Upper lobe of left lung (tissue), 6 donors: ENCODE results near the gene S100A1. TPM values are rescaled to one million over a fixed set of nuclear protein-coding genes. Genes with fewer than 3 reads are reported as not detected.

Experiments used
- ATAC-seq, 2 donors: fragments of 200-7000 bp; cut with Tn5 transposase; one replicate each; pipeline ENCODE4 v1.9.1; 2022; ENCODE audit warnings: mild to moderate bottlenecking in 2 of 2, moderate library complexity in 2 of 2; ENCODE audit not compliant: low FRiP score in 2 of 2
- DNase-seq, 2 donors: peaks; one replicate each; pipeline ENCODE4 v3.0.0-alpha.2; 2019 to 2020
- H3K27ac ChIP-seq, 4 donors: fragments of 200-600 bp; sonication (generic); one replicate each; pipeline ENCODE4 v1.5.1; 2016 to 2019
- H3K27me3 ChIP-seq, 4 donors: fragments of 200-600 bp; sonication (generic); one replicate each; pipeline ENCODE4 v1.5.1; 2017 to 2019
- H3K36me3 ChIP-seq, 4 donors: fragments of 200-600 bp; sonication (generic); one replicate each; pipeline ENCODE4 v1.5.1; 2016 to 2019
- H3K4me1 ChIP-seq, 4 donors: fragments of 200-600 bp; sonication (generic); one replicate each; pipeline ENCODE4 v1.5.1; 2018 to 2019
- H3K4me3 ChIP-seq, 4 donors: fragments of 200-600 bp; sonication (generic); one replicate each; pipeline ENCODE4 v1.5.1; 2017 to 2019; ENCODE audit warnings: mild to moderate bottlenecking in 2 of 4, moderate library complexity in 1 of 4
- H3K9me3 ChIP-seq, 4 donors: fragments of 200-600 bp; sonication (generic); one replicate each; pipeline ENCODE4 v1.5.1; 2018 to 2019
- CTCF ChIP-seq, 6 experiments: fragments of 450-650 bp in 4 of 6; fragments of 200-600 bp in 2 of 6; sonication (generic) in 2 of 6; IDR thresholded peaks; one replicate each; pipeline ENCODE4 v1.5.1; 2016 to 2019; ENCODE audit warnings: antibody characterized with exemption in 6 of 6
- EP300 ChIP-seq, 4 donors: sonication (generic); formaldehyde crosslinking; IDR thresholded peaks; one replicate each; pipeline ENCODE4 v1.5.1; 2017; ENCODE audit warnings: antibody characterized with exemption in 4 of 4, control low read depth in 2 of 4
- POLR2A ChIP-seq, 4 donors: fragments of 450-650 bp; IDR thresholded peaks; one replicate each; pipeline ENCODE4 v1.5.1; 2016 to 2017; ENCODE audit warnings: antibody characterized with exemption in 4 of 4, mild to moderate bottlenecking in 2 of 4
- POLR2AphosphoS5 ChIP-seq, 2 donors: sonication (generic); formaldehyde crosslinking; IDR thresholded peaks; one replicate each; pipeline ENCODE4 v1.5.1; 2017; ENCODE audit warnings: antibody characterized with exemption in 2 of 2
- WGBS, 2 donors: methylation state at CpG; one replicate each; pipeline ENCODE4 v1.1.5; 2017 to 2018; 5-methylcytosine and 5-hydroxymethylcytosine counted together
- total RNA-seq, 6 donors: library from RNA; depleted of rRNA in 4 of 6; stranded (reverse); fragments of >200 nt in 4 of 6; gene quantifications; one replicate each; pipeline versions ENCODE4 v1.1.0 to v1.2.1, GENCODE V29; 2016 to 2021
- donor health status: DM: no; HTN: no; CAD: no; lungs with moderate emphysema.
- donor health status: DM: no; HTN: yes; CAD: no; lungs with severe emphysema.

Gene S100A1
- total RNA-seq, 6 donors from 2014 or later, result 1.1 TPM; not detected in 5

- DNase-seq (no peak), ATAC-seq (no peak)
- no peaks in the 10 kb centered on the region for H3K9me3 ChIP-seq
- H3K27me3 ChIP-seq, result no peaks in the 10 kb centered on the region
- H3K36me3 ChIP-seq, result peaks cover 0 to 17% (median 11%) of the 10 kb centered on the region in 4 donors
- H3K4me3 ChIP-seq, result peak overlapping the region; percentile 4 to 55 (median 46)
- peaks cover 45 to 83% (median 62%) of the 10 kb centered on the region in 4 donors for H3K4me1 ChIP-seq
- peak overlapping the region; percentile 86 to 99 (median 96) for H3K27ac ChIP-seq
- TF ChIP-seq POLR2AphosphoS5 (IDR thresholded peaks at IDR 0.05) (no peak), POLR2A (IDR thresholded peaks at IDR 0.05) (no peak), EP300 (IDR thresholded peaks at IDR 0.05) (no peak), CTCF (IDR thresholded peaks at IDR 0.05) (no peak)
- 79 to 80% methylated on average over 1 of the region's 1 CpG for WGBS, 2 donors
Observed at GRCh38 chr1:153611356-153611755, 16.9 kb upstream of the S100A1 start.

GRCh38 chr1:153612111-153612754 lies 16.0 kb upstream of the S100A1 start:
- Histone ChIP-seq H3K27ac (peak overlapping the region; percentile 61 to 99 (median 90)), H3K36me3 (peaks cover 0 to 8% (median 3%) of the 10 kb centered on the region in 4 donors), H3K27me3 (no peaks in the 10 kb centered on the region), H3K9me3 (no peaks in the 10 kb centered on the region), H3K4me3 (peak overlapping the region; percentile 43 to 55 (median 50)), H3K4me1 (peaks cover 50 to 86% (median 67%) of the 10 kb centered on the region in 4 donors)
- DNase-seq, result no peak
- TF ChIP-seq POLR2A (IDR thresholded peaks at IDR 0.05) (no peak), EP300 (IDR thresholded peaks at IDR 0.05) (no peak), POLR2AphosphoS5 (IDR thresholded peaks at IDR 0.05) (no peak), CTCF (IDR thresholded peaks at IDR 0.05) (no peak)
- no peak for ATAC-seq
- WGBS, 2 donors, result 71% methylated on average over 10 to 11 of the region's 11 CpGs

GRCh38 chr1:153612755-153613331 lies 15.4 kb upstream of the S100A1 start, which contains the start of gene S100A16:
Gene S100A16 (minus strand): TSS chr1:153613137. CDS start chr1:153608151, 4,986 bp downstream.
- Histone ChIP-seq H3K36me3 (peaks cover 0 to 2% (median 0%) of the 10 kb centered on the region in 4 donors), H3K27ac (peak within 1 kb of the TSS; percentile 61 to 99 (median 90)), H3K4me1 (peaks cover 51 to 85% (median 68%) of the 10 kb centered on the region in 4 donors), H3K4me3 (peak within 1 kb of the TSS; percentile 43 to 55 (median 50)), H3K27me3 (no peaks in the 10 kb centered on the region), H3K9me3 (no peaks in the 10 kb centered on the region)
- DNase-seq, result peak; percentile 87 to 88
- TF ChIP-seq CTCF (IDR thresholded peaks at IDR 0.05) (no peak), EP300 (IDR thresholded peaks at IDR 0.05) (no peak), POLR2AphosphoS5 (IDR thresholded peaks at IDR 0.05) (peak; percentile 64 to 87), POLR2A (IDR thresholded peaks at IDR 0.05) (peak in 3 of 4 donors; percentile 25 to 84 (median 76))
- peak; percentile 72 to 79 for ATAC-seq
- 48 to 58% methylated on average over 3 to 9 of the region's 9 CpGs for WGBS, 2 donors

GRCh38 chr1:153613406-153613805 lies 14.8 kb upstream of the S100A1 start:
- no peaks in the 10 kb centered on the region for H3K27me3 ChIP-seq
- H3K4me3 ChIP-seq, result peak overlapping the region in 3 of 4 donors; percentile 43 to 55 (median 49)
- no peaks in the 10 kb centered on the region for H3K9me3 ChIP-seq
- H3K4me1 ChIP-seq, result peaks cover 45 to 80% (median 67%) of the 10 kb centered on the region in 4 donors
- no peak for DNase-seq
- ATAC-seq, result no peak
- peaks cover 0 to under 1% (median 0%) of the 10 kb centered on the region in 4 donors for H3K36me3 ChIP-seq
- no peak for TF ChIP-seq POLR2AphosphoS5 (IDR thresholded peaks at IDR 0.05)
- no peak for TF ChIP-seq POLR2A (IDR thresholded peaks at IDR 0.05)
- TF ChIP-seq EP300 (IDR thresholded peaks at IDR 0.05), result no peak
- no peak for TF ChIP-seq CTCF (IDR thresholded peaks at IDR 0.05)
- WGBS, 2 donors, result 69 to 79% methylated on average over 5 of the region's 5 CpGs
- peak overlapping the region; percentile 61 to 99 (median 90) for H3K27ac ChIP-seq
